HL-60 (cell line): Measurements from ENCODE around the gene MMUT.
"Not testable (repeated sequence)": the region's sequence is repeated elsewhere in the genome, so short reads cannot be mapped to it uniquely, and the experiment has no call there.

ENCODE experiments used
- DNase-seq, 2 experiments: peaks; one replicate each; pipeline ENCODE4 v3.0.0-alpha.2; 2010 to 2020; ENCODE audit warnings: low read depth in 1 of 2, low spot score in 1 of 2
- H3K27ac ChIP-seq: fragments of 250-450 bp; sonication (Bioruptor Pico); replicated peaks from 2 replicates; pipeline ENCODE4 v1.5.1; 2020; ENCODE audit warnings: mild to moderate bottlenecking, moderate library complexity
- H3K27me3 ChIP-seq: fragments of 250-450 bp; sonication (Bioruptor Pico); 2 replicates; pipeline ENCODE4 v1.5.1; 2021; ENCODE audit warnings: mild to moderate bottlenecking, moderate library complexity; ENCODE audit not compliant: insufficient read depth, poor library complexity, severe bottlenecking
- H3K4me3 ChIP-seq: replicated peaks from 2 replicates; pipeline ENCODE4 v1.5.1; 2011; ENCODE audit warnings: mild to moderate bottlenecking, control low read depth, low read length; ENCODE audit not compliant: insufficient read depth
- CTCF ChIP-seq: IDR thresholded peaks from one replicate; pipeline ENCODE4 v1.5.1; 2011; ENCODE audit warnings: low read length, control low read depth, inconsistent platforms; ENCODE audit not compliant: insufficient read depth
- GABPA ChIP-seq: IDR thresholded peaks from 2 replicates; pipeline ENCODE4 v1.6.1; 2012; ENCODE audit warnings: low read depth
- POLR2AphosphoS5 ChIP-seq: IDR thresholded peaks from 2 replicates; pipeline ENCODE4 v1.6.1; 2012; ENCODE audit warnings: low read depth
- REST ChIP-seq: IDR thresholded peaks from 2 replicates; pipeline ENCODE4 v1.6.1; 2012; ENCODE audit warnings: low read depth; ENCODE audit not compliant: insufficient replicate concordance
- SPI1 ChIP-seq: IDR thresholded peaks from 2 replicates; pipeline ENCODE4 v1.6.1; 2012; ENCODE audit warnings: low read depth, mild to moderate bottlenecking, borderline replicate concordance

Gene MMUT

GRCh38 chr6:49497304-49497703 lies 34.3 kb upstream of the MMUT start:
- DNase-seq: no peak

GRCh38 chr6:49490633-49491032 lies 27.6 kb upstream of the MMUT start:
- no peak for DNase-seq
- TF ChIP-seq SPI1: no peak
- TF ChIP-seq CTCF: no peak
- TF ChIP-seq GABPA: no peak
- no peak for TF ChIP-seq REST
- TF ChIP-seq POLR2AphosphoS5: no peak
- H3K4me3 ChIP-seq: no peak overlapping the region
- H3K27me3 ChIP-seq: no peaks in the 10 kb centered on the region
- H3K27ac ChIP-seq: no peak overlapping the region

More at GRCh38 chr6:49497304-49497703, 34.3 kb upstream of the MMUT start:
- no peak overlapping the region for H3K4me3 ChIP-seq
- TF ChIP-seq GABPA (no peak), POLR2AphosphoS5 (no peak), REST (no peak), CTCF (no peak), SPI1 (no peak)
- no peak overlapping the region for H3K27ac ChIP-seq
- no peaks in the 10 kb centered on the region for H3K27me3 ChIP-seq

GRCh38 chr6:49483380-49483779 lies 20.3 kb upstream of the MMUT start:
- not testable (repeated sequence) for H3K27ac ChIP-seq, DNase-seq

GRCh38 chr6:49481846-49482245 lies 18.8 kb upstream of the MMUT start:
- not testable (repeated sequence) for H3K4me3 ChIP-seq, H3K27ac ChIP-seq, DNase-seq, H3K27me3 ChIP-seq

More at GRCh38 chr6:49483380-49483779, 20.3 kb upstream of the MMUT start:
- not testable (repeated sequence) for H3K4me3 ChIP-seq, H3K27me3 ChIP-seq

GRCh38 chr6:49479308-49479970 lies 16.4 kb upstream of the MMUT start:
- no peak for DNase-seq
- no peak overlapping the region for H3K27ac ChIP-seq
- TF ChIP-seq REST: no peak
- TF ChIP-seq POLR2AphosphoS5: no peak
- no peak for TF ChIP-seq GABPA
- TF ChIP-seq CTCF: no peak
- no peak for TF ChIP-seq SPI1
- H3K27me3 ChIP-seq: no peaks in the 10 kb centered on the region
- no peak overlapping the region for H3K4me3 ChIP-seq

GRCh38 chr6:49476564-49476963 lies 13.5 kb upstream of the MMUT start:
- DNase-seq, H3K4me3 ChIP-seq, H3K27me3 ChIP-seq, H3K27ac ChIP-seq: not testable (repeated sequence)
